Measurements from ENCODE around the gene BRF1. TPM values are rescaled to one million over a fixed set of nuclear protein-coding genes. Genes with fewer than 3 reads are reported as not detected.
A peak's percentile ranks its signal among the peaks of the same experiment; 100 is the strongest.

Gene BRF1
- total RNA-seq, 8 experiments from 2014 or later = 14.4 to 36.3 (median 30.8) TPM

- in situ Hi-C loops (cut with MboI; ENCODE audit: low pct_unique_long_range_greater_than_20kb in 2 of 9, low sequenced_read_pairs in 9 of 9, unreplicated experiment in 9 of 9) = loop anchor here in 1 of 9 experiments (25.0 kb wide), 1 partner anchor 143 kb away; no protein-coding TSS in a partner anchor
- no peak overlapping the region for H3K4me3 ChIP-seq
- H3K27ac ChIP-seq = no peak overlapping the region
- no peak for ATAC-seq (replicated peaks in 6 of 8)
- 97 to 100% (median 100%) methylated on average over 2 to 8 of the region's 29 CpGs; no CpG with 5 or more reads in 5 of the 10 experiments for WGBS, 10 experiments
- no peaks in the 10 kb centered on the region for H3K4me1 ChIP-seq (replicated peaks in 1 of 2)
Observed at GRCh38 chr14:105219043-105219612, 81.7 kb downstream of the BRF1 start.

- Histone ChIP-seq H3K4me1 (replicated peaks in 1 of 2) (no peaks in the 10 kb centered on the region), H3K4me3 (no peak overlapping the region), H3K27ac (no peak overlapping the region)
- WGBS, 10 experiments = 82 to 96% (median 93%) methylated on average over 2 to 9 of the region's 19 CpGs; no CpG with 5 or more reads in 7 of the 10 experiments
- no peak for ATAC-seq (replicated peaks in 6 of 8)
- in situ Hi-C loops (cut with MboI; ENCODE audit: low pct_unique_long_range_greater_than_20kb in 2 of 9, low sequenced_read_pairs in 9 of 9, unreplicated experiment in 9 of 9) = loop anchor here in 1 of 9 experiments (25.0 kb wide), 1 partner anchor 144 kb away; no protein-coding TSS in a partner anchor
Observed at GRCh38 chr14:105218611-105219010, 82.2 kb downstream of the BRF1 start.

- H3K27ac ChIP-seq = no peak overlapping the region
- ATAC-seq (replicated peaks in 6 of 8) = no peak
- WGBS, 10 experiments = 92 to 100% (median 100%) methylated on average over 2 to 8 of the region's 11 CpGs; no CpG with 5 or more reads in 7 of the 10 experiments
- H3K4me1 ChIP-seq (replicated peaks in 1 of 2) = peaks cover under 1 to 3% of the 10 kb centered on the region in 2 donors
- no peak overlapping the region for H3K4me3 ChIP-seq
- in situ Hi-C loops (cut with MboI; ENCODE audit: low pct_unique_long_range_greater_than_20kb in 2 of 9, low sequenced_read_pairs in 9 of 9, unreplicated experiment in 9 of 9) = loop anchor here in 1 of 9 experiments (25.0 kb wide), 1 partner anchor 145 kb away; no protein-coding TSS in a partner anchor
Observed at GRCh38 chr14:105217774-105218173, 83.0 kb downstream of the BRF1 start.

GRCh38 chr14:105216490-105217247, 84.1 kb downstream of the BRF1 start:
- ATAC-seq (replicated peaks in 6 of 8) = no peak
- Histone ChIP-seq H3K4me1 (replicated peaks in 1 of 2) (peaks cover 4 to 5% of the 10 kb centered on the region in 2 donors), H3K27ac (no peak overlapping the region), H3K4me3 (no peak overlapping the region)
- 70 to 97% (median 90%) methylated on average over 2 to 6 of the region's 30 CpGs; no CpG with 5 or more reads in 5 of the 10 experiments for WGBS, 10 experiments
- in situ Hi-C loops (cut with MboI; ENCODE audit: low pct_unique_long_range_greater_than_20kb in 2 of 9, low sequenced_read_pairs in 9 of 9, unreplicated experiment in 9 of 9) = loop anchor here in 1 of 9 experiments (25.0 kb wide), 1 partner anchor 146 kb away; no protein-coding TSS in a partner anchor

GRCh38 chr14:105215602-105216001, 85.2 kb downstream of the BRF1 start:
- Histone ChIP-seq H3K4me1 (replicated peaks in 1 of 2) (peaks cover 4 to 5% of the 10 kb centered on the region in 2 donors), H3K27ac (no peak overlapping the region), H3K4me3 (no peak overlapping the region)
- ATAC-seq (replicated peaks in 6 of 8) = no peak
- in situ Hi-C loops (cut with MboI; ENCODE audit: low pct_unique_long_range_greater_than_20kb in 2 of 9, low sequenced_read_pairs in 9 of 9, unreplicated experiment in 9 of 9) = loop anchor here in 1 of 9 experiments (25.0 kb wide), 1 partner anchor 147 kb away; no protein-coding TSS in a partner anchor
- 60 to 80% (median 80%) methylated on average over 1 to 2 of the region's 3 CpGs; no CpG with 5 or more reads in 7 of the 10 experiments for WGBS, 10 experiments

- Histone ChIP-seq H3K4me3 (no peak overlapping the region), H3K27ac (no peak overlapping the region), H3K4me1 (replicated peaks in 1 of 2) (peaks cover 4 to 5% of the 10 kb centered on the region in 2 donors)
- in situ Hi-C loops (cut with MboI; ENCODE audit: low pct_unique_long_range_greater_than_20kb in 2 of 9, low sequenced_read_pairs in 9 of 9, unreplicated experiment in 9 of 9) = loop anchor here in 1 of 9 experiments (25.0 kb wide), 1 partner anchor 148 kb away; no protein-coding TSS in a partner anchor
- WGBS, 10 experiments = 80 to 100% (median 83%) methylated on average over 1 to 2 of the region's 14 CpGs; no CpG with 5 or more reads in 7 of the 10 experiments
- ATAC-seq (replicated peaks in 6 of 8) = no peak
Observed at GRCh38 chr14:105214324-105214915, 86.4 kb downstream of the BRF1 start.

GRCh38 chr14:105213361-105213760, 87.4 kb downstream of the BRF1 start:
- 60 to 100% (median 93%) methylated on average over 1 to 7 of the region's 10 CpGs; no CpG with 5 or more reads in 3 of the 10 experiments for WGBS, 10 experiments

GRCh38 chr14:105212541-105213300, 88.1 kb downstream of the BRF1 start:
- peak in 6 of 8 experiments; percentile 46 to 84 (median 78) for ATAC-seq (replicated peaks in 6 of 8)
- H3K4me3 ChIP-seq = no peak overlapping the region
- peaks cover 4 to 5% of the 10 kb centered on the region in 2 donors for H3K4me1 ChIP-seq (replicated peaks in 1 of 2)
- WGBS, 10 experiments = 79 to 93% methylated on average over 3 to 8 of the region's 18 CpGs; no CpG with 5 or more reads in 8 of the 10 experiments
- peak overlapping the region in 1 of 2 donors; percentile 70 for H3K27ac ChIP-seq
- in situ Hi-C loops (cut with MboI; ENCODE audit: low pct_unique_long_range_greater_than_20kb in 2 of 9, low sequenced_read_pairs in 9 of 9, unreplicated experiment in 9 of 9) = loop anchor here in 1 of 9 experiments (25.0 kb wide), 1 partner anchor 150 kb away; no protein-coding TSS in a partner anchor

More at GRCh38 chr14:105213361-105213760, 87.4 kb downstream of the BRF1 start:
- ATAC-seq (replicated peaks in 6 of 8) = peak in 3 of 8 experiments; percentile 5 to 10 (median 9)
- in situ Hi-C loops (cut with MboI; ENCODE audit: low pct_unique_long_range_greater_than_20kb in 2 of 9, low sequenced_read_pairs in 9 of 9, unreplicated experiment in 9 of 9) = loop anchor here in 1 of 9 experiments (25.0 kb wide), 1 partner anchor 149 kb away; no protein-coding TSS in a partner anchor
- peaks cover 4 to 5% of the 10 kb centered on the region in 2 donors for H3K4me1 ChIP-seq (replicated peaks in 1 of 2)
- H3K4me3 ChIP-seq = no peak overlapping the region
- no peak overlapping the region for H3K27ac ChIP-seq

- 89% methylated on average over 8 of the region's 9 CpGs; no CpG with 5 or more reads in 9 of the 10 experiments for WGBS, 10 experiments
- in situ Hi-C loops (cut with MboI; ENCODE audit: low pct_unique_long_range_greater_than_20kb in 2 of 9, low sequenced_read_pairs in 9 of 9, unreplicated experiment in 9 of 9) = loop anchor here in 1 of 9 experiments (25.0 kb wide), 1 partner anchor 151 kb away; no protein-coding TSS in a partner anchor
- ATAC-seq (replicated peaks in 6 of 8) = no peak
- Histone ChIP-seq H3K4me3 (no peak overlapping the region), H3K4me1 (replicated peaks in 1 of 2) (peaks cover 5 to 6% of the 10 kb centered on the region in 2 donors), H3K27ac (peak overlapping the region in 1 of 2 donors; percentile 26)
Observed at GRCh38 chr14:105211758-105212089, 89.1 kb downstream of the BRF1 start.

- no peak for ATAC-seq (replicated peaks in 6 of 8)
- no peak overlapping the region for H3K4me3 ChIP-seq
- no peak overlapping the region for H3K27ac ChIP-seq
- peaks cover 5 to 6% of the 10 kb centered on the region in 2 donors for H3K4me1 ChIP-seq (replicated peaks in 1 of 2)
- 80 to 99% methylated on average over 2 to 11 of the region's 23 CpGs; no CpG with 5 or more reads in 8 of the 10 experiments for WGBS, 10 experiments
- in situ Hi-C loops (cut with MboI; ENCODE audit: low pct_unique_long_range_greater_than_20kb in 2 of 9, low sequenced_read_pairs in 9 of 9, unreplicated experiment in 9 of 9) = loop anchor here in 1 of 9 experiments (25.0 kb wide), 1 partner anchor 151 kb away; no protein-coding TSS in a partner anchor
Observed at GRCh38 chr14:105211086-105211757, 89.6 kb downstream of the BRF1 start.

GRCh38 chr14:105210266-105211025, 90.4 kb downstream of the BRF1 start:
- peaks cover 5 to 12% of the 10 kb centered on the region in 2 donors for H3K4me1 ChIP-seq (replicated peaks in 1 of 2)
- 90 to 93% (median 90%) methylated on average over 2 to 8 of the region's 30 CpGs; no CpG with 5 or more reads in 7 of the 10 experiments for WGBS, 10 experiments
- ATAC-seq (replicated peaks in 6 of 8) = no peak
- in situ Hi-C loops (cut with MboI; ENCODE audit: low pct_unique_long_range_greater_than_20kb in 2 of 9, low sequenced_read_pairs in 9 of 9, unreplicated experiment in 9 of 9) = loop anchor here in 1 of 9 experiments (25.0 kb wide), 1 partner anchor 152 kb away; no protein-coding TSS in a partner anchor
- H3K27ac ChIP-seq = no peak overlapping the region
- no peak overlapping the region for H3K4me3 ChIP-seq
